Motor neuron (in vitro differentiated cells): ENCODE data around the gene PTF1A. TPM values are rescaled to one million over a fixed set of nuclear protein-coding genes. Genes with fewer than 3 reads are reported as not detected.

Experiments used
- total RNA-seq, 8 experiments: library from RNA; unstranded; fragments of 300-600 nt; gene quantifications; 2 replicates each; pipeline versions ENCODE4 v1.2.3 to v1.2.4, GENCODE V29; 2022

PTF1A gene
- total RNA-seq, 8 experiments from 2014 or later, result 0.14 to 0.71 (median 0.38) TPM; not detected in 5

Other genes with a start within 250 kb of the PTF1A start
- 10 to 100 TPM; 15.0 to 27.3 (median 19.8) TPM for gene MSRB2, start 96.7 kb upstream of the PTF1A start, total RNA-seq
- under 1 TPM in 6 of 8 experiments, not detected in 2; 0.11 to 0.63 (median 0.45) TPM for gene C10orf67, start 152.5 kb downstream of the PTF1A start, total RNA-seq
- 10 to 100 TPM in 1 of 8 experiments, 1 to 10 TPM in 7; 2.1 to 10.8 (median 5.2) TPM for gene OTUD1, start 246.8 kb downstream of the PTF1A start, total RNA-seq